Measurements from ENCODE around the gene MS4A5.

GRCh38 chr11:60485987-60486386 is 56.6 kb downstream of the MS4A5 start:
- TF ChIP-seq EZH2phosphoT487 (IDR thresholded peaks at IDR 0.05; ENCODE audit: low read length) (no peak), EZH2 (optimal IDR thresholded peaks at IDR 0.05; ENCODE audit: low read depth, low read length) (no peak), CTCF (IDR thresholded peaks at IDR 0.05; ENCODE audit: low read length) (peak; percentile 97)

Measured in MM.1S (cell line).